ENCODE measurements around the gene PRELP.

Gene PRELP

DNA sequence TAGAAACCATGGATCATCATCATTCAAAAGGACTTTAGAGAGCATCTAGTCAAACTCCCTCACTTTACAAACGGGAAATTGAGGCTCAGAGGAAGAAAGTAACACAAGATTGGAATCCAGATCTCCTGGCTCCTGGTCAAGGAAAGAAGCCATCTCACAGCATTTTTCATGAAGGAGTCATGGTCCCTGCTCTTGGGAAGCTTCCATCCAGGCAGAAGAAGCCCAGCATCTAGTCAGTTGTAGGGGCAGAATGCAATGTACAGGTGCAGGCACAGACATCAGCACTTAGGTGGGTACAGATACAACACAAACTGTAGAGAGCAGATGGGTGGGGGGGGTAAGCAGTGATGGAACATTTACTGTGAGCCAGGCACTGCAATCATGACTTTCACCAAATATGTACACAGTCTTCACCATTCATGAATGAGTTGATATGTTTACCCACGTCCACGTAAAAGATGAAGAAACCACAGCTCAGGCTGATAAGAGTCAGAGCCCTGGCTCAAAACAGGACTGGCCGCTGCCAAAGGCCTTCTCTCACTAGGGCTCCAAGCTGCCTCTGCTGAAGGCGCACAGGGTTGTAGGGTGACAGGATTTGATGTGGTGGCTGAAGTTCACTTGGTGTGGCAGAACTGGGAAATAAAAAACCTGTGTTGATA, 62.3 kb downstream of the PRELP start:
- no peak for DNase-seq (ENCODE audit: low spot score)
- no peak for TF ChIP-seq CTCF (IDR thresholded peaks at IDR 0.05; ENCODE audit: borderline replicate concordance, control extremely low read depth, extremely low read depth, insufficient read depth, missing control alignments)
- in situ Hi-C loops (cut with MboI; ENCODE audit: low sequenced_read_pairs, unreplicated experiment), result no loop called here

DNA sequence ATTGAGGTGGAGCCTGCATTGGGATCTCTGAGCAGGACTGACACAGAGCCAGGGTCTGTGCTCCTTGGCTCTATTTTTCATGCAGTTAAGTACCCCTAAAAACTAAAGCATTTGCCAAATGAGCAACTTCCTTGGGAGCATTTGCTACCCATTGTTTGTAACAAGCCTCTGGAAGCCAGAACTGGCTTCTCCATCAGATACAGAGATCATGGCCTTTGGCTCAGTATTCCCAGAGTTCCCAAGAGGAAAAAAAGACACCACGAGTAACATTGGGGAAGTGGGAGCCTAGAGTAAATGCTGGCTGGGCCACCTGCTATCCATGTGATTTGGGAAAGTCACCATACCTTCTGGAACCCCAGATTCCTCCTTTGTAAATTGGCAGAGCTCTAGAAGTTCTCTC, 63.1 kb downstream of the PRELP start:
- DNase-seq (ENCODE audit: low spot score), result no peak
- in situ Hi-C loops (cut with MboI; ENCODE audit: low sequenced_read_pairs, unreplicated experiment), result no loop called here
- TF ChIP-seq CTCF (IDR thresholded peaks at IDR 0.05; ENCODE audit: borderline replicate concordance, control extremely low read depth, extremely low read depth, insufficient read depth, missing control alignments), result no peak

DNA sequence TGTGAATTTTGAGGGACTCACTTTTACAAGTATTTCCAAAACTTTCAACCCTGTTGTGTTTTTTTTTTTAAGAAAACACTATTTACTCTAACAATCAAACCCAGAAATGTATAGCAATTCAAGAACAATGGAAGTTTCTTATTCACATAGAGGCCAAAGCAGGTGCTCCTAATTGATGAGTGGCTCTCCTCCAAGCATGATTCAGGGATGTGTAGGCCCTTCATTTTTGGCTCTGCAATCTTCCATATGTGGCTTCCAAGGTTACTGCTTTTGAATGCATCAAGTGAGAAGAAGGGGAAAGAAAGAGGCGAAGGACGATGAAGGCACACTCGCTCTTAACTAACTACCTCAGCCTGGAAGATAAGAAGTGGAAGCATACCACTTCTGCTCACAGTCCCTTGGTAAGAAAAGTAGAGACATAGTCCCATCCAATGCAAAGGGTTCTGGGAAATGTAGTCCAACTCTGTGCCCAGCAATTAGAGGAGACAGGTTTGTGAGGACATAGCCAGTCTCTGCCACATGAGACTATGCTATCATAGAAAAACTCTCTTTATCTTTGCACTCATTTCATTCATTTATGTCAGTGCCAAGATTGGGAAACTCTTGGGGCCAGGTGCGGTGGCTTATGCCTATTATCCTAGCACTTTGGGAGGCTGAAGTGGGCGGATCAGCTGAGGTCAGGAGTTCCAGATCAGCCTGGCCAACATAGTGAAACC, 64.4 kb downstream of the PRELP start:
- in situ Hi-C loops (cut with MboI; ENCODE audit: low sequenced_read_pairs, unreplicated experiment), result no loop called here
- TF ChIP-seq CTCF (IDR thresholded peaks at IDR 0.05; ENCODE audit: borderline replicate concordance, control extremely low read depth, extremely low read depth, insufficient read depth, missing control alignments), result no peak
- DNase-seq (ENCODE audit: low spot score), result no peak
